MM.1S (cell line): Measurements from ENCODE around the gene MYO1H.
"Not testable (repeated sequence)": the region's sequence is repeated elsewhere in the genome, so short reads cannot be mapped to it uniquely, and the experiment has no call there.

Experiments used
- DNase-seq: peaks from one replicate; pipeline ENCODE4 v3.0.0-alpha.2; 2015
- H2AFZ ChIP-seq: fragments of 300-600 bp; sonication (generic); 2 replicates; pipeline ENCODE4 v1.6.0; 2016; ENCODE audit warnings: antibody characterized with exemption, low read length
- H3F3A ChIP-seq: fragments of 300-600 bp; sonication (generic); 2 replicates; pipeline ENCODE4 v1.6.1; 2016; ENCODE audit warnings: mild to moderate bottlenecking, antibody characterized with exemption, low read length, moderate library complexity, mixed read lengths; ENCODE audit not compliant: insufficient read depth
- H3K27ac ChIP-seq: fragments of 300-600 bp; sonication (generic); 2 replicates; pipeline ENCODE4 v1.5.1; 2016; ENCODE audit warnings: mild to moderate bottlenecking, low read length
- H3K27me3 ChIP-seq: fragments of 300-600 bp; sonication (generic); replicated peaks from 2 replicates; pipeline ENCODE4 v1.6.0; 2016; ENCODE audit warnings: low read length; ENCODE audit not compliant: insufficient read depth
- H3K36me3 ChIP-seq: fragments of 300-600 bp; sonication (generic); replicated peaks from 2 replicates; pipeline ENCODE4 v1.6.1; 2016; ENCODE audit warnings: mild to moderate bottlenecking, low read length, mixed read lengths; ENCODE audit not compliant: insufficient read depth
- H3K4me1 ChIP-seq: fragments of 300-600 bp; sonication (generic); 2 replicates; pipeline ENCODE4 v1.6.1; 2016; ENCODE audit warnings: low read length, mixed read lengths
- H3K4me2 ChIP-seq: fragments of 300-600 bp; sonication (generic); 2 replicates; pipeline ENCODE4 v1.6.0; 2016; ENCODE audit warnings: low read depth, low read length
- H3K4me3 ChIP-seq: fragments of 300-600 bp; sonication (generic); 2 replicates; pipeline ENCODE4 v1.5.1; 2016; ENCODE audit warnings: low read length, mixed read lengths
- H3K79me2 ChIP-seq: fragments of 300-600 bp; sonication (generic); 2 replicates; pipeline ENCODE4 v1.6.1; 2016; ENCODE audit warnings: mixed run types, low read length, mixed read lengths
- H3K9ac ChIP-seq: fragments of 300-600 bp; sonication (generic); 2 replicates; pipeline ENCODE4 v1.6.1; 2016; ENCODE audit warnings: low read length, mixed read lengths
- H3K9me2 ChIP-seq: fragments of 300-600 bp; sonication (generic); replicated peaks from 2 replicates; pipeline ENCODE4 v1.6.1; 2016; ENCODE audit warnings: mild to moderate bottlenecking, low read length, mixed read lengths; ENCODE audit not compliant: insufficient read depth
- H3K9me3 ChIP-seq: fragments of 300-600 bp; sonication (generic); replicated peaks from 2 replicates; pipeline ENCODE4 v1.6.1; 2016; ENCODE audit warnings: mild to moderate bottlenecking, low read length, mixed read lengths; ENCODE audit not compliant: insufficient read depth
- H4K20me1 ChIP-seq: fragments of 300-600 bp; sonication (generic); 2 replicates; pipeline ENCODE4 v1.6.1; 2016; ENCODE audit warnings: mild to moderate bottlenecking, low read length, moderate library complexity, mixed read lengths; ENCODE audit not compliant: insufficient read depth
- EZH2 ChIP-seq: fragments of 300-600 bp; sonication (generic); optimal IDR thresholded peaks from 2 replicates; pipeline ENCODE3; 2017; ENCODE audit warnings: low read depth, mild to moderate bottlenecking, antibody characterized with exemption, low read length, mixed read lengths
- EZH2phosphoT487 ChIP-seq: fragments of 300-600 bp; sonication (generic); IDR thresholded peaks from 2 replicates; pipeline ENCODE4 v1.6.1; 2018; ENCODE audit warnings: antibody characterized with exemption, low read length
- TF ChIP-seq, protein P1 (sequence below): fragments of 300-600 bp; sonication (generic); IDR thresholded peaks from 2 replicates; pipeline ENCODE4 v1.5.1; 2016; ENCODE audit warnings: antibody characterized with exemption, low read length, mixed read lengths

MYO1H gene

DNA sequence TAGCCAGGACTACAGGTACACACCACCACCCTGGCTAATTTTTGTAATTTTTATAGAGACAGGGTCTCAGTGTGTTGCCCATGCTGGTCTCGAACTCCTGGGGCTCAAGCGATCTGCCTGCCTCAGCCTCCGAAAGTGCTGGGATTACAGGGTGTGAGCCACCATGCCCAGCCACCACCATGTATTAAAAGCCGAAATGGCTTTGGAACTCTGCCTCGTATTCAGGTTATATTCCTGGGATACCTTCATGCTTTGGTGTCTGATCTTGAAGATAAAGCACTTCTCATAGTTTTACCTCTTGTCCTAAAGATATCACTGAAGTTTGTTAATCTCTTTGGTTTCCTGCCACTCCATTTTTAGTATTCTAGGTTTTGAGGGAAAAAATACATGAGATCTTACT, 47.2 kb downstream of the MYO1H start:
- Histone ChIP-seq H3K27me3 (no peaks in the 10 kb centered on the region), H3K4me2 (no peak overlapping the region), H3K79me2 (no peaks in the 10 kb centered on the region), H4K20me1 (no peaks in the 10 kb centered on the region), H3F3A (no peaks in the 10 kb centered on the region), H3K9ac (no peak overlapping the region), H3K4me3 (no peak overlapping the region), H3K27ac (no peak overlapping the region), H3K4me1 (no peaks in the 10 kb centered on the region), H3K9me2 (no peaks in the 10 kb centered on the region), H3K9me3 (no peaks in the 10 kb centered on the region), H2AFZ (no peak overlapping the region), H3K36me3 (no peaks in the 10 kb centered on the region)
- no peak for TF ChIP-seq EZH2phosphoT487
- TF ChIP-seq, protein P1, sequence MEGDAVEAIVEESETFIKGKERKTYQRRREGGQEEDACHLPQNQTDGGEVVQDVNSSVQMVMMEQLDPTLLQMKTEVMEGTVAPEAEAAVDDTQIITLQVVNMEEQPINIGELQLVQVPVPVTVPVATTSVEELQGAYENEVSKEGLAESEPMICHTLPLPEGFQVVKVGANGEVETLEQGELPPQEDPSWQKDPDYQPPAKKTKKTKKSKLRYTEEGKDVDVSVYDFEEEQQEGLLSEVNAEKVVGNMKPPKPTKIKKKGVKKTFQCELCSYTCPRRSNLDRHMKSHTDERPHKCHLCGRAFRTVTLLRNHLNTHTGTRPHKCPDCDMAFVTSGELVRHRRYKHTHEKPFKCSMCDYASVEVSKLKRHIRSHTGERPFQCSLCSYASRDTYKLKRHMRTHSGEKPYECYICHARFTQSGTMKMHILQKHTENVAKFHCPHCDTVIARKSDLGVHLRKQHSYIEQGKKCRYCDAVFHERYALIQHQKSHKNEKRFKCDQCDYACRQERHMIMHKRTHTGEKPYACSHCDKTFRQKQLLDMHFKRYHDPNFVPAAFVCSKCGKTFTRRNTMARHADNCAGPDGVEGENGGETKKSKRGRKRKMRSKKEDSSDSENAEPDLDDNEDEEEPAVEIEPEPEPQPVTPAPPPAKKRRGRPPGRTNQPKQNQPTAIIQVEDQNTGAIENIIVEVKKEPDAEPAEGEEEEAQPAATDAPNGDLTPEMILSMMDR, result no peak
- TF ChIP-seq EZH2, result no peak
- DNase-seq, result no peak

DNA sequence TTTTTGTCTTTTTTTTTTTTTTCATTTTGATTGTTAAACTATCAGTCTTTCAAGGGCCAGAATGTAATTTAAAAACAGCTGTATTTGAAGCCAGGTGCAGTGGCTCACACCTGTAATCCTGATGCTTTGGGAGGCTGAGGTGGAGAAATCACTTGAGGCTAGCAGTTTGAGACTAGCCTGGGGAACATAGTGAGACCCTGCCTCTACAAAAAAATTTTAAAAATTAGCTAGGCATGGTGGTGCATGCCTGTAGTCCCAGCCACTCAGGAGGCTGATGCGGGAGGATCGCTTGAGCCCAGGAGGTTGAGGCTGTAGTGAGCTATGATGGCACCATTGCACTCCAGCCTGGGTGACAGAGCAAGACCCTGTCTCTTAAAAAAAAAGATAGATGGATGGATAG, 57.1 kb downstream of the MYO1H start:
- H3K9me3 ChIP-seq, H3K79me2 ChIP-seq, H3K9me2 ChIP-seq: not testable (repeated sequence)

DNA sequence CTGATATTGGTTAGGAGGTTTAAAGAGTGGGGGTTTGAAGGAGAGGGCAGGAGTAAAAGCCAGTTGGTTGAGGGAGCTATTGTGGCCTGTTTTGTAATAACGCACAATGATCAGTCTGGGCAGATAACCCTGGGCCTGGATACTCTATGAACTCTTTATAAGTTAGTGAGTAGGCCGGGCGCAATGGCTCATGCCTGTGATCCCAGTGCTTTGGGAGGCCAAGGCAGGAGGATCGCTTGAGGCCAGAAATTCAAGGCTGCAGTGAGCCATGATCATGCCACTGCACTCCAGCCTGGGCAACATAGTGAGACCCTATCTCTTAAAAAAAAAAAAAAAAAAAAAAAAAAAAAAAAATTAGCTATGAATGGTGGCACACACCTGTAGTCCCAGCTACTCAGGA, 58.4 kb downstream of the MYO1H start:
- not testable (repeated sequence) for H3F3A ChIP-seq, H3K9ac ChIP-seq, H3K9me3 ChIP-seq, H4K20me1 ChIP-seq, H2AFZ ChIP-seq, H3K4me1 ChIP-seq, H3K9me2 ChIP-seq, DNase-seq, H3K79me2 ChIP-seq, H3K27me3 ChIP-seq, H3K36me3 ChIP-seq, H3K27ac ChIP-seq, H3K4me2 ChIP-seq, H3K4me3 ChIP-seq

More for the DNA sequence above, 57.1 kb downstream of the MYO1H start:
- H3K4me2 ChIP-seq, H3F3A ChIP-seq, H3K27me3 ChIP-seq, DNase-seq, H3K9ac ChIP-seq, H4K20me1 ChIP-seq, H3K4me1 ChIP-seq, H3K27ac ChIP-seq, H3K36me3 ChIP-seq, H3K4me3 ChIP-seq, H2AFZ ChIP-seq: not testable (repeated sequence)

DNA sequence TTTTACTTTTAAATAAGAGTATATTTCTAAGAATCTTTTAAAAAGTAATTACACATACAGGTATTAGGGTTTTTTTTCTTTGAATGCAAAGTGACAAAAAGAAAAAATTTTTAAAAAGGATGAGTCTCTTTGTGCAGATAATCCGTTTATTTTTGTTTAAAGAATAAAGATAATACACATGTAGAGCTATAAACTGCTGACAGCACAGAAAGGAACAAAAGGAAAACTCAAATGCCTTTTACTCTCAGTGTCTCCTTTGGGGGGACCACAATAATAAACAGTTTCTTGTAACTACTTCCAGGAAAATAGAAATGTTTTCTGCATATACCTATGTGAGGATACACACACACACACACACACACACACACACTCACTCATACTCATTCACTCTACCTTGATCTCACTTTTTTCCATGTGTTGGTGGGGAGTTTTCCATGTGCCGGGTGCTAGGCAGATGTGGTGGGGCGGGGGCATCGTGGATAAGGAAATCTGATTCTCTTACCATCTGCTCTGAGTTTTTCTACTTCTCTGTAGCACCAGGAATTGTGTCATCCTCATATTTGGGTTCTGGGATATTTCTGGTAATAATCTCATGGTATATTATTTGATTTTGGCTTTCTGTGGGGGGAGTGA, 71.3 kb downstream of the MYO1H start:
- Histone ChIP-seq H3K9ac (no peak overlapping the region), H3K79me2 (no peaks in the 10 kb centered on the region), H3K4me3 (no peak overlapping the region), H3K9me3 (no peaks in the 10 kb centered on the region), H2AFZ (no peak overlapping the region), H3K36me3 (no peaks in the 10 kb centered on the region), H4K20me1 (no peaks in the 10 kb centered on the region), H3K4me2 (no peak overlapping the region), H3F3A (no peaks in the 10 kb centered on the region), H3K27ac (no peak overlapping the region), H3K4me1 (no peaks in the 10 kb centered on the region), H3K27me3 (no peaks in the 10 kb centered on the region), H3K9me2 (no peaks in the 10 kb centered on the region)
- DNase-seq, result no peak
- TF ChIP-seq, protein P1, result no peak
